Mesodermal cell (in vitro differentiated cells): ENCODE measurements around the gene FOXN3.
"Not testable (repeated sequence)": the region's sequence is repeated elsewhere in the genome, so short reads cannot be mapped to it uniquely, and the experiment has no call there.

Experiments used
- H3K27ac ChIP-seq: 2 replicates; pipeline ENCODE4 v1.7.0; 2013; ENCODE audit warnings: mild to moderate bottlenecking, low read depth, low read length, moderate library complexity; ENCODE audit not compliant: severe bottlenecking
- H3K36me3 ChIP-seq: 2 replicates; pipeline ENCODE4 v1.7.1; 2013; ENCODE audit warnings: mild to moderate bottlenecking, low read length, moderate library complexity; ENCODE audit not compliant: control insufficient read depth, insufficient read depth
- H3K4me1 ChIP-seq: one replicate; pipeline ENCODE4 v1.7.1; 2013; ENCODE audit warnings: mild to moderate bottlenecking, low read length; ENCODE audit not compliant: insufficient read depth, control insufficient read depth, poor library complexity, severe bottlenecking
- H3K4me3 ChIP-seq: 2 replicates; pipeline ENCODE4 v1.7.0; 2013; ENCODE audit warnings: low read length, control low read depth, mild to moderate bottlenecking; ENCODE audit not compliant: insufficient read depth, poor library complexity, severe bottlenecking; ENCODE audit errors: extremely low read depth
- H3K9me3 ChIP-seq: 2 replicates; pipeline ENCODE4 v1.7.1; 2013; ENCODE audit warnings: mild to moderate bottlenecking, low read length, moderate library complexity; ENCODE audit not compliant: control insufficient read depth
- WGBS, 2 experiments: methylation state at CpG; one replicate each; pipeline ENCODE4 v1.1.5; 2013; ENCODE audit warnings: missing lambda C conversion rate in 2 of 2; ENCODE audit not compliant: insufficient coverage in 2 of 2; 5-methylcytosine and 5-hydroxymethylcytosine counted together

Gene FOXN3

DNA sequence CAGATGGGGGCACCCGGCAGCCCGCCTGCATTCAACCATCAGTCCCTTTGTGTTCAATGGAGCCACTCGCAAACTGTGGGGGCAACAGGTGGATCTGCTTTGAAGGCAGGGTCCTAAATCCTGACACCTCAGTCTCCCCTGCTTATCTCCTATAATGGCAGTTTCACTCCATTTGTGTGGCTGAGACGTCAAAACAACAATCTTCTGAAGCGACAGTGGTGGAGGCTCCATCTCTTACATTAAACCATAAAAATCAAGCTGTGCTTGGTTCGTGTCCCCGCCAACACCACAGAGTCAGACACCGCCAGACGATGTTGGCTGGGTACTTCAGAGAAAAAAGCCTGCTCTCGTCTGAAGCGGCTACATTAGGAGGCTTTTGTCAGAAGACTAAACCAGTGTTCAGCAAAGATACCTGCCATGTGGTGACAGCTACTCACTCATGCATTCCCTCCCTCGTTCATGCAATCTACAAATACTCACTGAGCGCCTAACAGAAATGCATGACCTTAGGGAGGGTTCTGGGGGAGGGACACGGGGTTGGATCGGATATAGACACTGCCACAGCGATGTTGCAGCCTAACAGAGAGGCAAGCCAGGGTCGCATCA is 253.9 kb downstream of the FOXN3 start:
- peaks cover 26% of the 10 kb centered on the region for H3K36me3 ChIP-seq

DNA sequence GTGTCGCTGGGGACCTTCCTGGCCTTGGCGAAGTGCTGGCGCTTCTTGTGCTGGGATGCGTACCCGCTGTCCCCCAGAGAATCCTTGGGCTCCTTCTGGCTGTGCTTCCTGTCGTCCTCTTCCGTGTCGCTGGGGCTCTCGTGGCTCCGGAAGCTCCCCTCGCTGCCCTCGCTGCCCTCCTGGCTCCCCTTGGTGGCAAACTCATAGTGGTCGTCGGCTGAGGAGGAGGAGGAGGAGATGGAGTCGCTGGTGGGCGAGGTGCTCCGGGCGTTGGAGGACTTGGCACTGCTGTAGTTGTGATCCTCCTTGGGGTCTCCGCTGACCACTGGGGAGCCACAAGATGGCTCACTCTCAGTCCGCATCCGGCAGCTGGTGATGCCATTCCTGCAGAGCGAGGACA is 254.4 kb downstream of the FOXN3 start:
- Histone ChIP-seq H3K4me1 (no peaks in the 10 kb centered on the region), H3K27ac (no peak overlapping the region), H3K4me3 (no peak overlapping the region), H3K36me3 (peaks cover 26% of the 10 kb centered on the region), H3K9me3 (no peaks in the 10 kb centered on the region)
- WGBS, 2 experiments = 97 to 99% methylated on average over 16 to 19 of the region's 22 CpGs

More for the DNA sequence above, 253.9 kb downstream of the FOXN3 start:
- Histone ChIP-seq H3K27ac (no peak overlapping the region), H3K9me3 (no peaks in the 10 kb centered on the region), H3K4me1 (no peaks in the 10 kb centered on the region), H3K4me3 (no peak overlapping the region)
- 93 to 97% methylated on average over 12 to 13 of the region's 17 CpGs for WGBS, 2 experiments

DNA sequence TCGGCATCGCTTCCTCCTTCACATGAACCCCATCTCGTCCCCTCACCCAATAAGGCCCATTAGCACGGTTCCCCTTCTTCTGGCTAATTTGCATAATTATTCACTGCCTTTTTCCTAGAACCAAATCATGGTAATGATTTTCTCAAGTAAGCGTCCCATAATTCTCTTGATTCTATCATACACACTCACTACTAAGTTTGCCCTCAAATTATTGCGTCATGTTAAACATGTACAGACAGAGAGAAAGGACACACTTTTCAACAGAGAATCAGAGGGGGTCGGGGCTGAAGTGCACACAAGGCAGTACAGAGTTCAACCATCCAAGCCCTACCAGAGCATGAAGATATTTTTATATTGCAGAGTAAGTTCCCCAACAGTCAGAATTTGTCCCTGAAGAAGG is 256.6 kb downstream of the FOXN3 start:
- Histone ChIP-seq H3K4me3 (no peak overlapping the region), H3K4me1 (no peaks in the 10 kb centered on the region), H3K9me3 (no peaks in the 10 kb centered on the region), H3K27ac (no peak overlapping the region), H3K36me3 (peaks cover 26% of the 10 kb centered on the region)
- 92 to 94% methylated on average over 4 to 7 of the region's 7 CpGs for WGBS, 2 experiments

DNA sequence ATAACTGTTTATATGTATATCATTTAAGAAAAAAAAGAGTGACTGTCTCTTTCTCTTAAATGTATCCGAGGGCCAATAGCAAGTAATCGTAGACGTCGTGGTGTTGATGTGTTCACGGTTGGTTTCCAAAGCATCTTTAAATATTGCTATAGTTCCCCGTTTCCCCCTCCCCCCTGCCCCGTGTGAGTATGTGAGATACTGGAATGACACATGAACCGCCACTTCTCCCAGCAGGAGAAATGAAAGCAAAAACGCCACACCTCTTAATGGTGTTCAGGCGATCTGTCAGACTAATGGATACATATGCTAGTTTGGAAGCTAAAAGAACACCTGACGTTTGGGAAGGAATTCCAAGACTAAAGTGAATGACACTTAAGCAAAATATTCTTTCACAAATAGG is 258.3 kb downstream of the FOXN3 start:
- Histone ChIP-seq H3K4me3 (no peak overlapping the region), H3K36me3 (peaks cover 24% of the 10 kb centered on the region), H3K27ac (no peak overlapping the region), H3K9me3 (no peaks in the 10 kb centered on the region), H3K4me1 (no peaks in the 10 kb centered on the region)
- 95% methylated on average over 4 to 6 of the region's 11 CpGs for WGBS, 2 experiments

DNA sequence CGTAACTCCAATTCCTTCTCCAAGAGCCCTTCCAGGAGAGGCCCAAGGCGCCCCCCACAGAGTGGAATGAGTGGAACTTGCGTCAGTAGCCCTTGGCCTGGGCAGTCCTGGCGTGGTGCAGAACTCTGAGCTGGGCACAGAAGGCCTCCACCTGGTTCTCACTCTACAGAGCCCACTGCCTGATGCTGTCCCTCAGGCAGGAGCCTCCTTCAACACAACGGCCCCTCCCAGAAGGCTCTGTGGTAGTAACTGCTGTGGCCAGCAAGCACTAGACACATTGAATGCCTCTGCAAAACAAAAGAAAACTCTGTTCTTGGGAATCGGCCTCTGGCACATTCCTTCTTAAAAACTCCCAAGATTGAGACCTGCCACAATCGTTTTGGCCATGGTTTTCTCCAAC is 258.9 kb downstream of the FOXN3 start:
- H3K9me3 ChIP-seq, H3K4me1 ChIP-seq, H3K27ac ChIP-seq, H3K4me3 ChIP-seq: not testable (repeated sequence)
- H3K36me3 ChIP-seq = peaks cover 24% of the 10 kb centered on the region
- 94 to 98% methylated on average over 4 to 7 of the region's 7 CpGs for WGBS, 2 experiments

DNA sequence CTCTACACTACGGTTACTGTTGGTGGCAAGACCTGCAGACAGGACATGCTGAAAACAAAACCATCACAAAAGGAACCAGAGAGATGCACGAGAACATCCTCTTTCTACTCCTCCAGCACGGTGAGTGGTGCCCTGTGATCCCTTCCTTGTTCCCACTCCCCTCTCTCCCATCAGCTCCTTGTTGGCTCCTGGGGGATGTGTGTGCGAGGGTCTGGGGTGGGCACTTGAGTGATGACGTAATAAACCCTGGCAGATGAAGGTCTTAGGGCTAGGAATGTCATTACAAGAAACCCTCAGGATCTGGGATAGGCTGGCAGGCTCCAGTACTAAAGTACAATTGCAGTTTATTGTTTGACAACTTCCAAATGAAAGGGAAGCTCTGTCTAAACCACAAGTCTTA is 261.5 kb downstream of the FOXN3 start:
- Histone ChIP-seq H3K4me1 (no peaks in the 10 kb centered on the region), H3K27ac (no peak overlapping the region), H3K4me3 (no peak overlapping the region), H3K9me3 (no peaks in the 10 kb centered on the region), H3K36me3 (peaks cover 13% of the 10 kb centered on the region)
- WGBS, 2 experiments = 91 to 100% methylated on average over 2 to 4 of the region's 5 CpGs

DNA sequence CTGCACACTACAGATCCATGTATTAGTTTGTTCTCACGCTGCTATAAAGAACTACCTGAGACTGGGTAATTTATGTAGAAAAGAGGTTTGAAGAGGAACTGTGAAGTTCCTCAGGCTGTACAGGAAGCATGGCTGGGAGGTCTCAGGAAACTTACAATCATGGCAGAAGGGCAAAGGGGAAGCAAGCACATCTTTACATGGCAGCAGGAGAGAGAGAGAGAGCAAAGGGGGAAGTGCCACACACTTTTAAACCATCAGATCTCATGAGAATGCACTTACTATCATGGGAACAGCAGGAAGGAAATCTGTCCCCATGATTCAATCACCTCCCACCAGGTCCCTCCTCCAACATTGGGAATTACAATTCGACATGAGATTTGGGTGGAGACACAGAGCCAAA is 265.3 kb downstream of the FOXN3 start:
- H3K36me3 ChIP-seq, H3K4me3 ChIP-seq: not testable (repeated sequence)
- whole genome bisulfite sequencing, 2 experiments = 100% methylated on average over 1 of the region's 2 CpGs

DNA sequence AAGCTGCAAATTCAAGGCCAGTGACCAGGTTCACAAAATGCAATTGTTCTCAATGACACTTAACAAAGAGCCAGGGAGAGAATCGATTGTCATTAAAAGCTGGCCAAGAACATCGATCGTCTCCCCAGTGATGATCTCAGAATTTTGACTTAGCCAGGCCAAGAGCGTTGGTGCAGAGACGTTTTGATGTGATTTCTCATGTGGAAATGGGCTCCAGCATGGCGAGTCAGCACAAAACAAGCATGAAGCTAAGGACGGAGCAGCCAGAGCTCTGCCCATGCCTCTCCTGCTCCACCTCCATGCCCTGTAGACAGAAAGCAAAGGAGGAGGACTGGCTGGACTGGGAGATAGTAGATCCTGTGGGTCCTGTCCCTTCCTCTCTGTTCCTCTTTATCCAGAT is 270.8 kb downstream of the FOXN3 start:
- no peaks in the 10 kb centered on the region for H3K36me3 ChIP-seq
- H3K4me3 ChIP-seq = no peak overlapping the region
- H3K27ac ChIP-seq = no peak overlapping the region
- no peaks in the 10 kb centered on the region for H3K4me1 ChIP-seq
- H3K9me3 ChIP-seq = no peaks in the 10 kb centered on the region
- WGBS, 2 experiments = 83 to 90% methylated on average over 6 of the region's 7 CpGs

More for the DNA sequence above, 265.3 kb downstream of the FOXN3 start:
- not testable (repeated sequence) for H3K4me1 ChIP-seq, H3K27ac ChIP-seq, H3K9me3 ChIP-seq

DNA sequence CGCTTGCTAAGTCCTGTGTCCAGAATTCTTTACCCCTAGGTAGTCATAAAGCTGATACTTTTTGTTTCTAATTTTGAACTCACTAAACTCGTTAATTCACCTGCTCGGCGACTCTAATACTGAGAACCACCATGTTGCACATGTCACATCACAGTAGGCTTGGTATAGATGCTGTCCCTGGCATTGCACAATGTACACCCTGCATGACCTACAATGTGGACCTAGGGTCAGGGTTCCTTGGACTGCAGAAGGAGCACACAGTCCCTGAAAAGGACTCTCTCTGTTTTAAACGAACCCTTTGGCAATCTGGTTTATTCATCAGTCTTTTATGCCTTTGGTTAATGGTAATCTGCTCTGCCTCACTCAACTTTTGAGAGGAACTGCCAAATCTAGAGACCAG is 272.4 kb downstream of the FOXN3 start:
- WGBS, 2 experiments = 100% methylated on average over 3 to 4 of the region's 5 CpGs
- Histone ChIP-seq H3K4me1 (no peaks in the 10 kb centered on the region), H3K4me3 (no peak overlapping the region), H3K36me3 (no peaks in the 10 kb centered on the region), H3K27ac (no peak overlapping the region), H3K9me3 (no peaks in the 10 kb centered on the region)

DNA sequence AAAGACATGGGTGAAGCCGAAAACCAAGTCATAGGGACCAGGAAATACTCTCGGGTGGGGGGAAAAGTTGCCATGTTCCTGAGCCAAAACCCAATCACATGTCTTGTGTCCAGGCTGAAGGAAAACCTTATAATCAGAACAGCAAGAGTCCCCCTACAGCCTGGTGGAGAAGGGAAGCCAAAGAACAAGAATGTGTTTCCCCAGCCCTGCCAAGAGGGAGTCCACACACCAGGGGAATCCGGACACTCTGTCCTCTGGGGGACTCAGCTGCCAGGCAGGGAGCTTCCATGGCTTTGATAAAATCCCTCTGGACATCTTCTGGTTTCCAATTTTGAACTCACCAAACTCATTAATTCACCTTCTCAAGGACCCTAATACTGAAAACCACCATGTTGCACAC is 273.0 kb downstream of the FOXN3 start:
- 85 to 100% methylated on average over 1 to 3 of the region's 3 CpGs for WGBS, 2 experiments
- no peaks in the 10 kb centered on the region for H3K36me3 ChIP-seq
- H3K27ac ChIP-seq = no peak overlapping the region

DNA sequence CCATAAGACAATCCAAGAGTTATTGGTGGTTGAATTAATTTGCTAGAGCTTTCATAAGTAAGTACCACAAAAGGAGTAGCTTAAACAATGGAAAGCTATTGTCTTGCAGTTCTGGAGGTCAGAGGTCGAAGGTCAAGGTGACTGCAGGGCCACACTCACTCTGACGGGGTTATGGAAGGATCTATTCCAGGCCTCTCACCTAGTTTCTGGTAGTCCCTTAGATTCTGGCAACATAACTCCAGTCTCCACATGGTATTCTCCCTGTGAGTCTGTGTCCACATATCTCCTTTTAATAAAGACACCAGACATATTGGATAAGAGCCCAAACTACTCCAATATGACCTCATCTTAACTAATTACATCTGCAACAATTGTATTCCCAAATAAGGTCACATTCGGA is 273.4 kb downstream of the FOXN3 start:
- H3K4me1 ChIP-seq = no peaks in the 10 kb centered on the region
- H3K27ac ChIP-seq = no peak overlapping the region
- H3K9me3 ChIP-seq = no peaks in the 10 kb centered on the region
- 87 to 100% methylated on average over 3 of the region's 3 CpGs for WGBS, 2 experiments
- H3K4me3 ChIP-seq = no peak overlapping the region
- no peaks in the 10 kb centered on the region for H3K36me3 ChIP-seq

More for the DNA sequence above, 273.0 kb downstream of the FOXN3 start:
- Histone ChIP-seq H3K4me3 (no peak overlapping the region), H3K9me3 (no peaks in the 10 kb centered on the region), H3K4me1 (no peaks in the 10 kb centered on the region)
